ENCODE results near the gene INPP5K. TPM values are rescaled to one million over a fixed set of nuclear protein-coding genes. Genes with fewer than 3 reads are reported as not detected.

INPP5K gene
- total and polyA plus RNA-seq, 2 experiments from 2014 or later, result 36.1 to 42.3 TPM

GRCh38 chr17:1522626-1523025 lies 6.2 kb upstream of the INPP5K start:
- DNase-seq, result no peak
- no peak overlapping the region for H3K4me3 ChIP-seq
- no peak overlapping the region for H2AFZ ChIP-seq
- in situ Hi-C loops (cut with MboI), result loop anchor here (25.0 kb wide), 1 partner anchor 260 kb away; the partner anchor contains the start of gene BHLHA9
- WGBS, 2 experiments (ENCODE audit: low coverage in 1 of 2, low lambda C conversion rate in 2 of 2, missing lambda C conversion rate in 2 of 2), result 98 to 99% methylated on average over 5 of the region's 5 CpGs
- peaks cover 15% of the 10 kb centered on the region; the same call in 1 of the 2 replicates for H3K36me3 ChIP-seq (ENCODE audit: low read depth)
- no peak overlapping the region for H3K9ac ChIP-seq
- no peak overlapping the region for H3K4me2 ChIP-seq (ENCODE audit: unreplicated experiment)
- no peaks in the 10 kb centered on the region for H3K27me3 ChIP-seq (replicated peaks; ENCODE audit: insufficient read depth)
- no peaks in the 10 kb centered on the region for H4K20me1 ChIP-seq (ENCODE audit: insufficient read depth)
- H3K27ac ChIP-seq, result no peak overlapping the region
- no peaks in the 10 kb centered on the region for H3K9me3 ChIP-seq (ENCODE audit: low read depth)
- no peaks in the 10 kb centered on the region for H3K9me2 ChIP-seq (ENCODE audit: insufficient read depth)
- peaks cover 19% of the 10 kb centered on the region for H3F3A ChIP-seq (ENCODE audit: insufficient read depth)
- peaks cover 3% of the 10 kb centered on the region; the same call in 1 of the 2 replicates for H3K4me1 ChIP-seq (ENCODE audit: insufficient read depth)
- H3K79me2 ChIP-seq (ENCODE audit: insufficient read depth), result peaks cover 6% of the 10 kb centered on the region
- no peak for TF ChIP-seq EZH2phosphoT487 (IDR thresholded peaks at IDR 0.05; ENCODE audit: insufficient read depth, low read depth)
- no peak for TF ChIP-seq EZH2 (IDR thresholded peaks at IDR 0.05; ENCODE audit: insufficient read depth, poor library complexity, severe bottlenecking)

- Histone ChIP-seq H3K9me3 (ENCODE audit: low read depth) (no peaks in the 10 kb centered on the region), H3K4me1 (ENCODE audit: insufficient read depth) (peaks cover 5% of the 10 kb centered on the region; the same call in 1 of the 2 replicates), H2AFZ (no peak overlapping the region), H3K4me2 (ENCODE audit: unreplicated experiment) (no peak overlapping the region), H3K9ac (no peak overlapping the region), H3K27ac (no peak overlapping the region), H3K79me2 (ENCODE audit: insufficient read depth) (peaks cover 16% of the 10 kb centered on the region), H3K36me3 (ENCODE audit: low read depth) (0 out of 2 replicates have a peak, but pooled peaks cover 2% of the 10 kb centered on the region), H3F3A (ENCODE audit: insufficient read depth) (peaks cover 21% of the 10 kb centered on the region), H4K20me1 (ENCODE audit: insufficient read depth) (no peaks in the 10 kb centered on the region), H3K4me3 (no peak overlapping the region), H3K9me2 (ENCODE audit: insufficient read depth) (no peaks in the 10 kb centered on the region), H3K27me3 (replicated peaks; ENCODE audit: insufficient read depth) (no peaks in the 10 kb centered on the region)
- TF ChIP-seq EZH2phosphoT487 (IDR thresholded peaks at IDR 0.05; ENCODE audit: insufficient read depth, low read depth) (no peak), EZH2 (IDR thresholded peaks at IDR 0.05; ENCODE audit: insufficient read depth, poor library complexity, severe bottlenecking) (no peak)
- in situ Hi-C loops (cut with MboI), result loop anchor here (25.0 kb wide), 1 partner anchor 259 kb away; the partner anchor contains the start of gene BHLHA9
- no peak for DNase-seq
- 68% methylated on average over 10 of the region's 10 CpGs for WGBS, 2 experiments (ENCODE audit: low coverage in 1 of 2, low lambda C conversion rate in 2 of 2, missing lambda C conversion rate in 2 of 2)
Measured at GRCh38 chr17:1521086-1521640, 4.8 kb upstream of the INPP5K start.

GRCh38 chr17:1519678-1520077 lies 3.3 kb upstream of the INPP5K start:
- in situ Hi-C loops (cut with MboI), result loop anchor here (25.0 kb wide), 1 partner anchor 257 kb away; the partner anchor contains the start of gene BHLHA9
- H3K4me2 ChIP-seq (ENCODE audit: unreplicated experiment), result no peak overlapping the region
- WGBS, 2 experiments (ENCODE audit: low coverage in 1 of 2, low lambda C conversion rate in 2 of 2, missing lambda C conversion rate in 2 of 2), result 87 to 94% methylated on average over 7 of the region's 7 CpGs
- TF ChIP-seq EZH2phosphoT487 (IDR thresholded peaks at IDR 0.05; ENCODE audit: insufficient read depth, low read depth) (no peak), EZH2 (IDR thresholded peaks at IDR 0.05; ENCODE audit: insufficient read depth, poor library complexity, severe bottlenecking) (no peak)
- H3K4me1 ChIP-seq (ENCODE audit: insufficient read depth), result peaks cover 11% of the 10 kb centered on the region
- H3K9me2 ChIP-seq (ENCODE audit: insufficient read depth), result no peaks in the 10 kb centered on the region
- H3F3A ChIP-seq (ENCODE audit: insufficient read depth), result peaks cover 21% of the 10 kb centered on the region
- H3K9me3 ChIP-seq (ENCODE audit: low read depth), result no peaks in the 10 kb centered on the region
- no peak overlapping the region for H3K4me3 ChIP-seq
- H3K79me2 ChIP-seq (ENCODE audit: insufficient read depth), result peaks cover 28% of the 10 kb centered on the region
- no peak overlapping the region for H3K27ac ChIP-seq
- no peaks in the 10 kb centered on the region for H3K27me3 ChIP-seq (replicated peaks; ENCODE audit: insufficient read depth)
- H3K9ac ChIP-seq, result no peak overlapping the region
- H3K36me3 ChIP-seq (ENCODE audit: low read depth), result no peaks in the 10 kb centered on the region
- H2AFZ ChIP-seq, result no peak overlapping the region
- H4K20me1 ChIP-seq (ENCODE audit: insufficient read depth), result no peaks in the 10 kb centered on the region
- no peak for DNase-seq

- Histone ChIP-seq H3K4me1 (ENCODE audit: insufficient read depth) (peaks cover 11% of the 10 kb centered on the region), H3K9ac (no peak overlapping the region), H3K36me3 (ENCODE audit: low read depth) (no peaks in the 10 kb centered on the region), H3K27me3 (replicated peaks; ENCODE audit: insufficient read depth) (no peaks in the 10 kb centered on the region), H3K79me2 (ENCODE audit: insufficient read depth) (peaks cover 41% of the 10 kb centered on the region), H3K27ac (no peak overlapping the region), H4K20me1 (ENCODE audit: insufficient read depth) (no peaks in the 10 kb centered on the region), H3K4me2 (ENCODE audit: unreplicated experiment) (no peak overlapping the region), H3F3A (ENCODE audit: insufficient read depth) (peaks cover 21% of the 10 kb centered on the region), H3K9me3 (ENCODE audit: low read depth) (no peaks in the 10 kb centered on the region), H3K4me3 (no peak overlapping the region), H2AFZ (no peak overlapping the region), H3K9me2 (ENCODE audit: insufficient read depth) (no peaks in the 10 kb centered on the region)
- in situ Hi-C loops (cut with MboI), result loop anchor here (25.0 kb wide), 1 partner anchor 256 kb away; the partner anchor contains the start of gene BHLHA9
- TF ChIP-seq EZH2 (IDR thresholded peaks at IDR 0.05; ENCODE audit: insufficient read depth, poor library complexity, severe bottlenecking) (no peak), EZH2phosphoT487 (IDR thresholded peaks at IDR 0.05; ENCODE audit: insufficient read depth, low read depth) (no peak)
- no peak for DNase-seq
- 50 to 54% methylated on average over 2 of the region's 2 CpGs for WGBS, 2 experiments (ENCODE audit: low coverage in 1 of 2, low lambda C conversion rate in 2 of 2, missing lambda C conversion rate in 2 of 2)
Measured at GRCh38 chr17:1518410-1518809, 2.0 kb upstream of the INPP5K start.

All from GM23248 (cell line).